DMS53 (cell line): Measurements from ENCODE around the gene ATP2B1.

Experiments
- DNase-seq: peaks from one replicate; lab custom pipeline; 2025; lab: John Stamatoyannopoulos, UW

ATP2B1 gene

DNA sequence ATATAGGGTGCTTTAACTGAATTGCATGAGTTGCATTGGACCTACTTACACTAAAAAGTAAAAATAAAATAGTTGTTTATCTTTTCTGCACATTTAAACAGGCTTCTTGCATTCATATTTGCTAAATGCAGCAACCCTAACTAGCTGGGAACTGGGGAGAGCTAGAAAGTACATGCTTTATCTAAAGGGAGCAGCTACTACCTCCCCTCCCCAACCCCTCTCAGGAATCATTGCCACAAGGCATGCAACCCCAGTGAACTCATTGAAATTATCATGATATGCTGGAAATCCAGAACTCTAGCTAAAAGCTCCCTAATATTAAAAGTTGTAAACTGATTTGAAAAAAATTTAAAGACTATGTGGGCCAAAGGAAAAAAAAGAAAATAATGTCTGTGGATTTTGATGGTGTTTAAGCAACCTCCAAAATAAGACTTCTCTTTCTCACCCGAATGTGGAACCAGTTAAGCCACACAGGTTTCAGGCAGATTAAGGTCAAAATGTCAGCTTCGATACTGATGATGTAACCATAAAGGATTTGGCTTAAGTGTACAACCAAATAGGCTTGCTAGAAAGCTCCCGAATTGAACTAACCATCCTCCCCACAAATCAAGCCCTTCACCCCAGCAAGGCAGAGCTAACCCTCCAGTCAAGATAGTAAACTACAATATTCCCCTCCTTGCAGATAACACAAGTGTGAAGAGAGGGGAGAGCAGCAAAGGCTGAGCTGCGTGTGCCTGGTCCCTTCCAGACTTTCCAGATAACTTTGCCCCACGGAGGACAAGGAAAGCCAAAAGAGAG lies 169.0 kb downstream of the ATP2B1 start:
- no peak for DNase-seq

DNA sequence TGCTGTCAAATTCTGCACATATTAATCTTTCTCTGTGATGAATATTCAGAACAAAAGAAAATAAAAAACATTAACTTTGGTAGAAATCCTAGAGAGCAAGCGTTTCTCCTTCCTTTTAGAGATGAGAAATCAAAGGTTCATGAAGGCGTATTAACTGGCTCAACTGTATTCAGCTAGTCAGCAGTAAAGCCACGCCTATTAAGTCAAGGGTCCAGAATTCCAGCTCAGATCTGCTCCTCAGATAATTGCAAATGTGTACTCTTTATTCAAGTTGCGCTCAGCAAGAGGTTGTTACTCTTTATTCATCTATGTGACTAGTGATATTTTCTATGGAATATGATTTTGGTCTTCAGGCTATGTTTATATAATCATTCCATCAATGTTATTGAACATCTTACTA lies 169.7 kb downstream of the ATP2B1 start:
- DNase-seq = no peak
